Measurements from ENCODE around the gene SPDEF.

DNA sequence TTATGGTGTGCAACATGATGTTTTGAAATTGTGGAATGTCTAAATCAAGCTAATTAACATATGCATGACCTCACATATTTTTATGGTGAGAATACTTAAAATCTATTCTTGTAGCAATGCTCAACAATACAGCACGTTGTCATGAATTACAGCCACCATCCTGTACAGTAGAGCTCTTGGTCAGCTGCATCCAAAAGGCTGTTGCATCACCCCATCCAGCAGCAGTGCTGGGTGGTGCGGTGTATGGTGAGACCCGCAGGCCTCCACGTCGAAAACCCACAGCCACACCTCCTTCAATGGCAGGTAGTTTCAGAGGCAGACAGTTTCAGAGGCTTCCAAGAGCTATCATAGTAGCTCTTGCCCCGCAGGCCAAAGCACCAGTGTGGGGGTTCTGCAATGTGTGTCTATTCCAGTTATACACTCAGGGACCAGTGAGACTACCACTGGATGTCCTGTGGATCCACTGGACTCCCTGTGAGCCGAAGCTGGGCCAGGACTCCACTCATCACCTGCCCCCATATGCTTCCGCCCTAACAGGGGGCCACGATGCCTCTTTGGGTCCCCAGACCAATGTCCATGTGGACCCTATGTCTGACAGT is 66.8 kb downstream of the SPDEF start:
- TF ChIP-seq, protein P1, sequence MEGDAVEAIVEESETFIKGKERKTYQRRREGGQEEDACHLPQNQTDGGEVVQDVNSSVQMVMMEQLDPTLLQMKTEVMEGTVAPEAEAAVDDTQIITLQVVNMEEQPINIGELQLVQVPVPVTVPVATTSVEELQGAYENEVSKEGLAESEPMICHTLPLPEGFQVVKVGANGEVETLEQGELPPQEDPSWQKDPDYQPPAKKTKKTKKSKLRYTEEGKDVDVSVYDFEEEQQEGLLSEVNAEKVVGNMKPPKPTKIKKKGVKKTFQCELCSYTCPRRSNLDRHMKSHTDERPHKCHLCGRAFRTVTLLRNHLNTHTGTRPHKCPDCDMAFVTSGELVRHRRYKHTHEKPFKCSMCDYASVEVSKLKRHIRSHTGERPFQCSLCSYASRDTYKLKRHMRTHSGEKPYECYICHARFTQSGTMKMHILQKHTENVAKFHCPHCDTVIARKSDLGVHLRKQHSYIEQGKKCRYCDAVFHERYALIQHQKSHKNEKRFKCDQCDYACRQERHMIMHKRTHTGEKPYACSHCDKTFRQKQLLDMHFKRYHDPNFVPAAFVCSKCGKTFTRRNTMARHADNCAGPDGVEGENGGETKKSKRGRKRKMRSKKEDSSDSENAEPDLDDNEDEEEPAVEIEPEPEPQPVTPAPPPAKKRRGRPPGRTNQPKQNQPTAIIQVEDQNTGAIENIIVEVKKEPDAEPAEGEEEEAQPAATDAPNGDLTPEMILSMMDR (IDR thresholded peaks at IDR 0.05), result no peak
- TF ChIP-seq POLR2A (IDR thresholded peaks at IDR 0.05), result no peak

All from heart left ventricle (tissue), 13 donors.